GM18858 (cell line): ENCODE measurements around the gene CAPZB.

Experiments
- ATAC-seq: cut with Tn5 transposase; IDR thresholded peaks from one replicate; pipeline ENCODE4 v1.9.1; 2021; ENCODE audit not compliant: unreplicated experiment

Gene CAPZB

GRCh38 chr1:19449454-19450228 is 35.7 kb downstream of the CAPZB start:
- ATAC-seq = no peak

GRCh38 chr1:19448491-19449439 is 36.6 kb downstream of the CAPZB start:
- no peak for ATAC-seq

- ATAC-seq = no peak
These were observed 37.8 kb downstream of the CAPZB start for GRCh38 chr1:19447550-19447949.

DNA sequence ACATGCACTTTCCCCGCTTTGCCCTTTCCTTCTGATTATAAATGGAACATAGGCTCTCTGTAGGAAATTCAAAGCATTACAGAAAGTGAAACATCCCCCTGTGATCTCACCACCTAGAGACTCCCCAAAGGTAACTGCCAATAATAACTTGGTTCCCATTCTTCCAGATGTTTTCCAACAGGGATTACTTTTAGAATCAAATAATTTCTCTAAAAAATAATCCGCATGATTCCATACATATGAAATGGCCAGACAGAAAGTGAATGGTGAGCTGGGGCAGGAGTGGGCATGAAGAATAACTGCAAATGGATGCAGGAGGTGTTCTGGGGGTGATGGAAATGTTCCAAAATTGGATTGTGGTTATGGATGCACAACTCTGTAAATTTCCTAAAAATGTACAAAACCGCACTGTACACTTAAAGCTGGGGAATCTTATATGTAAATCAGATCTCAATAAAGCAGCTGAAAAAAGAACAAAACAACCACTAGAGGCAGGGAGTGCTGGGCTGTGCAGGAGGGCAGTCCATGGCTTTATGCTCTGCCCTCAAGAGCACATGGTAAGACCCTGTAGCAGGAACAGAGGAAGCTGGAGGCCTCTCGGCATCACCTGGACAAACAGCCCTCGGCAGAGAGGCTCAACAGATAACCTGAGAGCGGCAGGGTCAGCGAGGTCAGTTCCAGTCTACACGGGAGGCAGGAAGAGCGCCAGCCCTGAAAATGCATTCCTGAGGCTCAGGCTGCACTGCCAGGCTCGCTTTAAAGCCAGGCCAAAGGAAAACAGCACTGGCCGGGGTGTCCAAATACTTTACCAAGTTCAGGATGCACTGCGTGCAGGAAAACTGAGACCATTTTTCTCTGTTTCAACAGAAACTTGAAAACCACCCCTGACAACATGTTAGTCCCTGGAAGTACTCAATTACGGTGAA is 39.7 kb downstream of the CAPZB start:
- ATAC-seq = no peak

GRCh38 chr1:19444296-19445021 is 40.9 kb downstream of the CAPZB start:
- no peak for ATAC-seq

DNA sequence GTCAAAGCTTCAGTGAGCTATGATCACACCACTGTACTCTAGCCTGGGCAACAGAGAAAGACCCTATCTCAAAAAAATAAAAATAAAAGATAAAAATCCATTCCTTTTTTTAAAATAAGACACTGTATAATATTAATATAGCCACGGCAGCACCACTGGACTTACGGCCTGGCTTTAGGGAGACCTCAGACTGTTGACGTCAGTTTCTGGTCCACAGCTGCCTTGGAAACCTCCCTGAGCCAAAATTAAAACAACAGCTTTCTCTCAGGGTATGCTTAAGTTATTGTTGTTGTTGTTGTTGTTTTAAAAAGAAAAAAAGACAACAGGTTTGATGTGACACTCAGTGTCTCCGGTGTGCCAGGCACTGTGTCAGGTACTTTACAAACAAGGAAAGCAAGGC is 42.0 kb downstream of the CAPZB start:
- ATAC-seq = no peak

- ATAC-seq = no peak
These were observed 42.9 kb downstream of the CAPZB start for GRCh38 chr1:19442154-19443096.

DNA sequence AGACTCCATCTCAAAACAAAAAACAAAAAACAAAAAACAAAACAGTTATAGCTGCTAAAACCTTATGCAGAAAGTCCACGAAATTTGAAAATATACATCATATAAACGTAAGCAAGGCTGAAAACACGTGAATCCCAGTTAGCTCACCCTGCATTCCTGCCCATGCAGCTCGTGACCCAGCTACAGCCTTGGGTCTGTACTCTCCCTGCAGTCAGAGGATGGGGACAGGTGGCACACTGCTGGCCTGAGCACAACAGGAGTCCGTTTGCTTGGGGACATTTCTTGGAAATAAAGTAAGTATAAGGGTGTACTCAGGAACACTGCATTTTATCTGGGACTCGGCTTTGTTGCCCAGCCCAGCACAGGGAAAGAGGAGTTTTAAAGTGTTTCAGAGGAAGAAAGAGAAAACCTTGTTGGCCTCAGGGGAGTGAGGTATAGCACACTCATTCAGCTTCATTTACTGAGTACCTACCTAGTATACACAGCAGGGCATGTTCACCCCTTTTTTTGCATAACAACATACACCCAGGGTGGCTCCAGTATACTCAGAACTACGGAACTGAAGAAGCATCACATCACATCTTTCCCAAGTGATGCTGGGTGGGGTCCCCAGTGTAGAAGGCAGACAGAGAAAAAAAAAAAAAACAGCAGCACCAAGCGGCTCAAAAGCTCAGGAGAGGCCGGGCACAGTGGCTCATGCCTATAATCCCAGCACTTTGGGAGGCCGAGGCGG is 44.1 kb downstream of the CAPZB start:
- ATAC-seq = no peak

- no peak for ATAC-seq
These were observed 45.7 kb downstream of the CAPZB start for GRCh38 chr1:19439464-19440171.

DNA sequence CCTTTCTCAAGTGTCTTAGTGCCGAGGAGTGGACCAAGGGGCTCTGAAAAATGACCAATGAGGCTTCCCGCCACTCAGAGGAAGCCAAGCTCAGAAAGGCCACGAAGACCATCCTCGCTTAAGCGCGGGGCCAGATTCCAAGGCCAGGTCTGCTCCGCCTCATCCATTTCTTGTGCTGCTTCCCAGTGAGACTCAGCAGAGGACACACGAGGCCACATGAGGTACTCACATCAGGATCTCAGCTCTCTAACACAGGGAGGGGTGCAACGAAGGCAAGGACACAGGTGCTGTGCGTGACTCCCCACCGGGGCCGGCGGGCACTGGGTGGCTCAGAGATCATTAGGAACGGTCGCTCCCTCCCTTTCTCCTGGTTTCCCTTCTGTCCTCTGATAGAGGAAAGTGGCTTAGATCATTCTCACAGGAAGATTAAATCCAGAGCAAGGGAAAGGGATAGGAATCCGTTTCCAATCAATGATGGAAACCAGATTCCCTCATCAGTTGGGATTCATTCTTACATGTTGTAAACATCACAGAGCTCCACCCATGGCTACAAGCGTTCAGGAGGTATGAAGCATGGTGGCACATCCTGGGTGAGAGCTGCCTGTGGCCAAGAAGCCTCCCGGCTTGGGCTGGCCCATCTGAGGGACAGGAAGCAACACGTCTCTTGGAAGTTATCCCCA is 46.7 kb downstream of the CAPZB start:
- no peak for ATAC-seq

DNA sequence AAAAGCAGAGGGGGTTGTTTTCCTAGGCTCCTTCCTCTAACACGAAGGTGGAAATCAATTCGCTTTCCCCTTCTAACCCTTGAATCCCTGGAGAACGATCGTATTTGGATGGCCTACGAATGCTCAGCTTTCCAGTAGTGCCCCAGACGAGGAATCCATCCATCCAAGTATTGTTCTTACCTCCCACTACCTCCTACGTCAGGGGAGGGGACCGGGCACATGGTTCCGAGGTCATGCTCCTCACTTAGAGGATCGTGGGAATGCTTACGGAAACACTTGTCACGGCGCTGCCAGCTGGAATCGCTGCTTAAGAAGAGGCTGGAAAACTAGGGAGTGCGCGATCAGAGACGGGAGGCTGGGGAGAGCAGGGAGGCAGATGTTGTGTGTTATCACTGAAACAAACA is 47.4 kb downstream of the CAPZB start:
- no peak for ATAC-seq

GRCh38 chr1:19436716-19437476 is 48.4 kb downstream of the CAPZB start:
- ATAC-seq = no peak

- no peak for ATAC-seq
These were observed 49.4 kb downstream of the CAPZB start for GRCh38 chr1:19435851-19436455.

- no peak for ATAC-seq
These were observed 50.2 kb downstream of the CAPZB start for GRCh38 chr1:19435181-19435580.

GRCh38 chr1:19433719-19433998 is 51.7 kb downstream of the CAPZB start:
- ATAC-seq = no peak

- ATAC-seq = no peak
These were observed 52.2 kb downstream of the CAPZB start for GRCh38 chr1:19432943-19433718.
